WI38 (cell line): Measurements from ENCODE around the gene UNC80.

ENCODE experiments used
- H3K4me3 ChIP-seq: 2 replicates; pipeline ENCODE4 v1.5.1; 2011; ENCODE audit warnings: low read depth, mild to moderate bottlenecking, control low read depth, low read length
- CTCF ChIP-seq: IDR thresholded peaks from 2 replicates; pipeline ENCODE4 v1.5.1; 2012; ENCODE audit warnings: low read depth, mild to moderate bottlenecking, control low read depth, low read length

UNC80 gene

GRCh38 chr2:210009126-210009525 lies 237.5 kb downstream of the UNC80 start:
- no peak overlapping the region for H3K4me3 ChIP-seq
- TF ChIP-seq CTCF: no peak

GRCh38 chr2:210009896-210010295 lies 238.3 kb downstream of the UNC80 start:
- no peak overlapping the region for H3K4me3 ChIP-seq
- TF ChIP-seq CTCF: no peak

- TF ChIP-seq CTCF: no peak
- no peak overlapping the region for H3K4me3 ChIP-seq
Measured at GRCh38 chr2:210020138-210020537, 248.5 kb downstream of the UNC80 start.

GRCh38 chr2:210022824-210023223 lies 251.2 kb downstream of the UNC80 start:
- TF ChIP-seq CTCF: no peak
- H3K4me3 ChIP-seq: no peak overlapping the region

GRCh38 chr2:210027608-210028007 lies 256.0 kb downstream of the UNC80 start:
- no peak for TF ChIP-seq CTCF
- no peak overlapping the region for H3K4me3 ChIP-seq

GRCh38 chr2:210028178-210028577 lies 256.5 kb downstream of the UNC80 start:
- no peak overlapping the region for H3K4me3 ChIP-seq
- no peak for TF ChIP-seq CTCF

GRCh38 chr2:210034087-210034683 lies 262.6 kb downstream of the UNC80 start:
- TF ChIP-seq CTCF: no peak
- no peak overlapping the region for H3K4me3 ChIP-seq
